Activated T-helper 1 cell treated with Interleukin-2 at 50 U/mL for 16 hours (primary cell): ENCODE data around the gene FAR2.
"Not testable (repeated sequence)": the region's sequence is repeated elsewhere in the genome, so short reads cannot be mapped to it uniquely, and the experiment has no call there.

Experiments used
- DNase-seq: peaks from one replicate; pipeline ENCODE4 v3.0.0-alpha.2; 2020; ENCODE audit warnings: low read depth

Gene FAR2

DNA sequence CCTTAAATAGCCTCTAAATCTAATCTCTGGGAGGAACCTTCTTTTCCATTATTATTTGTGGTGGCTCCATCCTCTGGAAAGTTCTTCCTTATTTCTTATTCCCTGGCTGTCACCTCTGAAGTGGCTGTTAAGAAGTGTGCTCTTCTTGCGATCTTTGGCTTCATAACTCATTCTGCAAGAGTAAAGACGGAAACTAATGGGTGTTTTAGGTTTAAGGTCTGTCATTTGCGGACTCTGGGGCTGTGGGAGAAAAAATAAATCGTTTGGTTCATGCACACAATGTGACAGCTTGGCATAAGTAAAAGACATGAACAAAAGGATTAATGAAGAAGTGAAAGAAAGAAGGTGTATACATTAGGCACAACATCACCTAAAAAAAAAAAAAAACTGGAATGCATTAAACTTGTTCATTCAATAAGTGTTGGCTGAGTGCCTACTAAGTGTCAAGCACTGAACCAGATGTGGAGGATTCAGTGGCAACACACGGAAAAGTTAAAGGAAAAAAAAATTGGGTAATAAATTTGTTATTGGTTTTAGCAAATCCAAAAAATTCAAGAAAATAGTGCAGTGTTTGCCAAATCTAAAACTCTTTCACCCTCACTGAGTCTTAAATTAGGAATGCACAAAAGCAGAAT, 132.4 kb downstream of the FAR2 start:
- no peak for DNase-seq

- DNase-seq, result no peak
Measured at GRCh38 chr12:29282031-29282816, 133.1 kb downstream of the FAR2 start.

DNA sequence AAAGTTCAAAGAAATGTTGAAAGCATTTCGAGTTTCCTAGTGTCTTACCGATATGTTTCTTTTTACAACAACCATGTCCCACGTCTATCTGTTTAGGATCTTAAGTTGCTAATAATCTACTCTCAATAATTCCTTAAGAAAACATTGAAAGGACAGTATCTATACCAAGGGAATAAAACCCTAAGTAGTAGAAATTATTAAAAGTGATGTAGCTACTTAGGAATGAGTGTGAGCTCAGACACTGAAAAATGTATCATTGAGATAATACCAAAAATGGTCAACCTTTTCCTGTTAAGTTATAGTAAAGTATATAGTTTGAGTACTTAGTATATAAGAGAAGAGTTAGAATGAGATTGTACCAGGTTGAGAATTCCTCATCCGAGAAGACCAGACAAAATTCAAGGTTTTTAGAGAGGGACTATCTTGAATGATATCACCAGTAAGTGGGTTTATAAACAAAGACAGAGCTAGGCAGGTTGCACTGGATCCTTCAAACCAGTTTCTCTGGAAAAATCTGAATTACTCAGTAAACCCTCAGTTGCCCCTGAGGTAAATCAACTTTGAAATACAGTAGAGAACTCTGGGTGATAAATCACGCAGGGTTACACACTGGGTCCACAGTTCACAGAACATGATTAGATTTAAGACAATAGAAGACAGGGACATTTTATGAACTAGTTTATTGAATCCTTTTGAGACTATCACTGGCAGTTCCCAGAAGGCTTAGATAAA, 135.1 kb downstream of the FAR2 start:
- no peak for DNase-seq

- no peak for DNase-seq
Measured at GRCh38 chr12:29286081-29286790, 137.2 kb downstream of the FAR2 start.

GRCh38 chr12:29287622-29288021, 138.5 kb downstream of the FAR2 start:
- no peak for DNase-seq

DNA sequence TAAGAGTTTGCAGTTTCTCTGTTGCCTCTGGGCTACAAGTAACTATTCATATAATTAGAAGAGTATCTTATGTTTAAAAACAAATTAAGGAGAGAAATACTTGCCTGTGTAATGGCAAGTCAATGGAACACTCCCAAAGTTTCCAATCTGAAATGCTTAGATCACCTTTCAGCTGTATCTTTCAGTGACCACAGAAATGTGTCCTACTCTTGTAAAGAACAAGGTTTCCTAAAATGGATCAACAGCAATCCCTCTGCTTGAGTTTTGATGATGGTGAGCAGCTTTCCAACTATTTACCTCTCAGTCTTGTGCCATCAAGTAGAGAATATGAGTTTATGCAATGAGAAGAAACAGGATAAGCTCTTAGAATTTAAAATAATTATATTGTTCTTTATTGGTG, 139.0 kb downstream of the FAR2 start:
- no peak for DNase-seq

DNA sequence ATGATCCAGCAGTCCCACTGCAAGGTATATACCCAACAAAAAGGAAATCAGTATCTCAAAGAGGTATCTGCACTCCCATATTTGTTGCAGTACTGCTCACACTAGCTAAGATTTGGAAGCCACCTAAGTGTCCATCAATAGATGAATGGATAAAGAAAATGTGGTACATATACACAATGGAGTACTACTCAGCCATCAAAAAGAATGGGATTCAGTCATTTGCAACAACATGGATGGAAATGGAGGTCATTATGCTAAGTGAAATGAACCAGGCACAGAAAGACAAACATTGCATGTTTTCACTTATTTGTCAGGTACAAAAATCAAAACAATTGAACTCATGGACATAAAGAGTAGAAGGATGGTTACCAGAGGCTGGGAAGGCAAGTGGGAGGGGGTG, 141.4 kb downstream of the FAR2 start:
- not testable (repeated sequence) for DNase-seq

GRCh38 chr12:29291226-29291625, 142.1 kb downstream of the FAR2 start:
- no peak for DNase-seq

GRCh38 chr12:29299633-29300032, 150.6 kb downstream of the FAR2 start:
- DNase-seq, result no peak

GRCh38 chr12:29301114-29301513, 152.0 kb downstream of the FAR2 start:
- no peak for DNase-seq

- no peak for DNase-seq
Measured at GRCh38 chr12:29304388-29304787, 155.3 kb downstream of the FAR2 start.

GRCh38 chr12:29306266-29306665, 157.2 kb downstream of the FAR2 start:
- DNase-seq, result no peak

GRCh38 chr12:29306682-29307081, 157.6 kb downstream of the FAR2 start:
- no peak for DNase-seq

GRCh38 chr12:29309320-29309902, 160.3 kb downstream of the FAR2 start:
- DNase-seq, result no peak

DNA sequence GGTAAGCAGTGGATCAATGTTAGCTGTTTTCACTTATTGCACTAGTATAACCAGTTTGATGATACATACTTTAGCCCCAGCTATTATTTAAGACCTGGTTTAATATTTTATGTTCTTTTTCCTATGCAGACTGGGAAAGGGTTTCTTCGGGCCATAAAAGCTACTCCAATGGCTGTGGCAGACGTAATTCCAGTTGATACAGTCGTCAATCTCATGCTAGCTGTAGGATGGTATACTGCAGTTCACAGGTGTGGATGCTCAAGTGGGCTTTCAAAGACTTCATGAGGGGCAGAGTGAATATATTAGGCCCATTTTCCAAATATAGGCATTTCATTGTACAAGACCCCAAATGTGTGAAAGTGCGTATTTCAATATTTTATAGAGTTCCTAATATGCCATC, 161.8 kb downstream of the FAR2 start:
- no peak for DNase-seq

GRCh38 chr12:29314416-29314815, 165.3 kb downstream of the FAR2 start:
- no peak for DNase-seq

- DNase-seq, result no peak
Measured at GRCh38 chr12:29316752-29317151, 167.7 kb downstream of the FAR2 start.

DNA sequence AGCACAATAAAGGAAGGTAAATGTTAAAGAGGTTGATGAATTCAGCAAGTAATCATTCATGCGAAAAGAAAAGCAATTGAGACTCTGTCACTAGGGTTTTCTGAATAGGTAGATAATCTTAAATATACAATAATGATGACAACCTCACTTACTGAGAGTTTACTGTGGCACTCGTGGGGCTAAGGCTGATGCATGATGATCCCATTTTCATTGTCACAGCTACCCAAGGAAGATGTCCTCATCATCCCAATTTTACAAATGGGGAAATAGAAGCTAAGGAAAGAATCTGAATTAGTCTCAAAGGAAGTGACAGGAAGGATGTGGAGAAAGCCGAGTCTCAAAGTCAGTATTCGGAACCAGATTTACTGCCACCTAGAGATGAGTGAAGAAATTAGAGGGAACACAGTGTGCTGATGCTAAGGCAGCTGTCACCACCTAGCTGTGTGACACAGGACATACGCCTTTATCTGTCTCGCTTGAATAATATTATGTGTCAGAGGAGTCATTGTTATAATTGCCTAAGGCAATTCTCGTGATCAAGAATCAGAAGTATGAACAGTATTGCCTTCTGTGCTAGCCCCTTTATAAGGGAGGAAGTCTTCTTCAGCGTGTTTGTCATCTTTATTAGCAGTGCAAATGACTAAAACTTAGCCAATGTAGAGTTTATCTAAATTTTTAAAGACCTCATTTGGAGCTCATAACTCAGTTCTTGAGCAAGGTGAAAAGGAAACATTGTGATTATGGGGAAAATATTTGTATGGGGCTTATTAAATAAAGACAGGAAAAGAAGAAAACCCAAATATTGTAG, 168.7 kb downstream of the FAR2 start:
- DNase-seq, result no peak

GRCh38 chr12:29320295-29321085, 171.4 kb downstream of the FAR2 start:
- DNase-seq, result no peak

- DNase-seq, result no peak
Measured at GRCh38 chr12:29322157-29322556, 173.1 kb downstream of the FAR2 start.
